ENCODE measurements around the gene PIPOX.

DNA sequence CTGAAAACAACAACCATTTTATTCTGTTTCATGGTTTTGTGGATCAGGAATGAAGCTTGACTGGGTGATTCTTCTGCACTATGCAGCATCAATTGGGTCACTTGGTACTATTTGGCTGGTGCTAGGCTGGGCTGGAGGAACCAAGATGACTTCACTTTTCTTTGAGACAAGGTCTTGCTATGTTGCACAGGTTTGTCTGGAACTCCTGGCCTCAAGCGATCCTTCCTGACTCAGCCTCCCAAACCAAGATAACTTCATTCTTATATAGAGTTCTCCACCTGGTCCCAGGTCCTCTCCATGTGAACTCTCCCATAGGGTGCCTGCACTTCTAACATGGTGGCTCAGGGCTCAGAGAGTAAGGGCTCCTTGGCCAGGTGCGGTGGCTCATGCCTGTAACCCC, 1.9 kb upstream of the PIPOX start:
- TF ChIP-seq, protein P1, sequence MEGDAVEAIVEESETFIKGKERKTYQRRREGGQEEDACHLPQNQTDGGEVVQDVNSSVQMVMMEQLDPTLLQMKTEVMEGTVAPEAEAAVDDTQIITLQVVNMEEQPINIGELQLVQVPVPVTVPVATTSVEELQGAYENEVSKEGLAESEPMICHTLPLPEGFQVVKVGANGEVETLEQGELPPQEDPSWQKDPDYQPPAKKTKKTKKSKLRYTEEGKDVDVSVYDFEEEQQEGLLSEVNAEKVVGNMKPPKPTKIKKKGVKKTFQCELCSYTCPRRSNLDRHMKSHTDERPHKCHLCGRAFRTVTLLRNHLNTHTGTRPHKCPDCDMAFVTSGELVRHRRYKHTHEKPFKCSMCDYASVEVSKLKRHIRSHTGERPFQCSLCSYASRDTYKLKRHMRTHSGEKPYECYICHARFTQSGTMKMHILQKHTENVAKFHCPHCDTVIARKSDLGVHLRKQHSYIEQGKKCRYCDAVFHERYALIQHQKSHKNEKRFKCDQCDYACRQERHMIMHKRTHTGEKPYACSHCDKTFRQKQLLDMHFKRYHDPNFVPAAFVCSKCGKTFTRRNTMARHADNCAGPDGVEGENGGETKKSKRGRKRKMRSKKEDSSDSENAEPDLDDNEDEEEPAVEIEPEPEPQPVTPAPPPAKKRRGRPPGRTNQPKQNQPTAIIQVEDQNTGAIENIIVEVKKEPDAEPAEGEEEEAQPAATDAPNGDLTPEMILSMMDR (IDR thresholded peaks at IDR 0.05), result no peak
- no peak for TF ChIP-seq POLR2AphosphoS5 (IDR thresholded peaks at IDR 0.05)
